Mucosa of rectum (tissue), 2 donors: Measurements from ENCODE around the gene PLXNB2.
"Not testable (repeated sequence)": the region's sequence is repeated elsewhere in the genome, so short reads cannot be mapped to it uniquely, and the experiment has no call there.

ENCODE experiments used
- H3K27ac ChIP-seq, 2 donors: one replicate each; pipeline ENCODE4 v1.7.0; 2013; ENCODE audit warnings: inconsistent platforms in 2 of 2, low read depth in 2 of 2, low read length in 2 of 2
- H3K27me3 ChIP-seq, 2 donors: one replicate each; pipeline ENCODE4 v1.7.0; 2013; ENCODE audit warnings: low read length in 2 of 2; ENCODE audit not compliant: control insufficient read depth in 2 of 2, insufficient read depth in 2 of 2
- H3K36me3 ChIP-seq, 2 donors: one replicate each; pipeline ENCODE4 v1.7.0; 2013; ENCODE audit warnings: low read length in 2 of 2; ENCODE audit not compliant: control insufficient read depth in 2 of 2, insufficient read depth in 2 of 2
- H3K4me1 ChIP-seq, 2 donors: one replicate each; pipeline ENCODE4 v1.7.0; 2013; ENCODE audit warnings: low read length in 2 of 2, mild to moderate bottlenecking in 1 of 2; ENCODE audit not compliant: control insufficient read depth in 2 of 2, insufficient read depth in 2 of 2
- H3K4me3 ChIP-seq, 2 donors: one replicate each; pipeline ENCODE4 v1.7.0; 2013; ENCODE audit warnings: low read length in 2 of 2
- H3K9ac ChIP-seq, 2 donors: one replicate each; pipeline ENCODE4 v1.7.0; 2013; ENCODE audit warnings: low read length in 2 of 2, low read depth in 1 of 2, mild to moderate bottlenecking in 1 of 2
- H3K9me3 ChIP-seq, 2 donors: one replicate each; pipeline ENCODE4 v1.7.0; 2013; ENCODE audit warnings: low read length in 2 of 2; ENCODE audit not compliant: control insufficient read depth in 2 of 2
- donor health status: healthy.
- donor health status: Normal muscosa, but diverticular disease.

PLXNB2 gene

GRCh38 chr22:50274311-50274710, 33.1 kb downstream of the PLXNB2 start:
- Histone ChIP-seq H3K9ac (no peak overlapping the region), H3K4me1 (peaks cover 12 to 19% of the 10 kb centered on the region in 2 donors), H3K4me3 (no peak overlapping the region), H3K36me3 (peaks cover 27 to 37% of the 10 kb centered on the region in 2 donors), H3K27ac (no peak overlapping the region), H3K27me3 (peaks cover 0 to 3% of the 10 kb centered on the region in 2 donors), H3K9me3 (no peaks in the 10 kb centered on the region)

- H3K9me3 ChIP-seq, H3K27me3 ChIP-seq, H3K9ac ChIP-seq, H3K4me3 ChIP-seq, H3K27ac ChIP-seq: not testable (repeated sequence)
- peaks cover 12 to 19% of the 10 kb centered on the region in 2 donors for H3K4me1 ChIP-seq
- peaks cover 25 to 31% of the 10 kb centered on the region in 2 donors for H3K36me3 ChIP-seq
Observed at GRCh38 chr22:50273781-50274180, 33.7 kb downstream of the PLXNB2 start.

- Histone ChIP-seq H3K36me3 (peaks cover 23 to 27% of the 10 kb centered on the region in 2 donors), H3K4me1 (peaks cover 12 to 19% of the 10 kb centered on the region in 2 donors)
- H3K27me3 ChIP-seq, H3K27ac ChIP-seq, H3K9ac ChIP-seq, H3K4me3 ChIP-seq, H3K9me3 ChIP-seq: not testable (repeated sequence)
Observed at GRCh38 chr22:50273352-50273751, 34.1 kb downstream of the PLXNB2 start.

- H3K4me3 ChIP-seq = no peak overlapping the region
- H3K27me3 ChIP-seq = peaks cover 0 to 6% of the 10 kb centered on the region in 2 donors
- H3K4me1 ChIP-seq = peaks cover 18 to 19% of the 10 kb centered on the region in 2 donors
- no peak overlapping the region for H3K9ac ChIP-seq
- H3K36me3 ChIP-seq = peaks cover 12 to 16% of the 10 kb centered on the region in 2 donors
- no peaks in the 10 kb centered on the region for H3K9me3 ChIP-seq
- H3K27ac ChIP-seq = no peak overlapping the region
Observed at GRCh38 chr22:50272044-50272802, 35.2 kb downstream of the PLXNB2 start.

GRCh38 chr22:50271519-50271970, 35.9 kb downstream of the PLXNB2 start:
- Histone ChIP-seq H3K27ac (no peak overlapping the region), H3K36me3 (peaks cover 10 to 13% of the 10 kb centered on the region in 2 donors), H3K4me3 (peak overlapping the region; percentile 13 to 35), H3K4me1 (peaks cover 18 to 19% of the 10 kb centered on the region in 2 donors), H3K9ac (no peak overlapping the region), H3K9me3 (no peaks in the 10 kb centered on the region), H3K27me3 (peaks cover 4 to 6% of the 10 kb centered on the region in 2 donors)

- Histone ChIP-seq H3K4me1 (peaks cover 18 to 19% of the 10 kb centered on the region in 2 donors), H3K4me3 (peak overlapping the region; percentile 35 to 60), H3K9me3 (no peaks in the 10 kb centered on the region), H3K9ac (peak overlapping the region in 1 of 2 donors; percentile 26), H3K36me3 (peaks cover 8 to 9% of the 10 kb centered on the region in 2 donors), H3K27ac (peak overlapping the region in 1 of 2 donors; percentile 9), H3K27me3 (peaks cover 4 to 6% of the 10 kb centered on the region in 2 donors)
Observed at GRCh38 chr22:50270666-50271394, 36.6 kb downstream of the PLXNB2 start.

- Histone ChIP-seq H3K36me3 (peaks cover 2 to 5% of the 10 kb centered on the region in 2 donors), H3K4me1 (peaks cover 18 to 19% of the 10 kb centered on the region in 2 donors), H3K27ac (peak within 1 kb of the TSS in 1 of 2 donors; percentile 9), H3K9ac (peak within 1 kb of the TSS in 1 of 2 donors; percentile 26), H3K4me3 (peak within 1 kb of the TSS; percentile 35 to 60), H3K27me3 (peaks cover 4 to 6% of the 10 kb centered on the region in 2 donors), H3K9me3 (no peaks in the 10 kb centered on the region)
Observed at GRCh38 chr22:50269970-50270665, 37.3 kb downstream of the PLXNB2 start, which contains the start of gene MAPK11. Gene MAPK11 (minus strand): TSS chr22:50270380. CDS start chr22:50270292, 88 bp downstream.

- H3K36me3 ChIP-seq = peaks cover 0 to 4% of the 10 kb centered on the region in 2 donors
- peak overlapping the region in 1 of 2 donors; percentile 35 for H3K4me3 ChIP-seq
- peaks cover 18 to 19% of the 10 kb centered on the region in 2 donors for H3K4me1 ChIP-seq
- no peak overlapping the region for H3K27ac ChIP-seq
- H3K27me3 ChIP-seq = peaks cover 4 to 6% of the 10 kb centered on the region in 2 donors
- H3K9ac ChIP-seq = no peak overlapping the region
- no peaks in the 10 kb centered on the region for H3K9me3 ChIP-seq
Observed at GRCh38 chr22:50269573-50269969, 37.9 kb downstream of the PLXNB2 start.

- Histone ChIP-seq H3K9ac (no peak overlapping the region), H3K4me1 (peaks cover 18 to 19% of the 10 kb centered on the region in 2 donors), H3K9me3 (no peaks in the 10 kb centered on the region), H3K4me3 (no peak overlapping the region), H3K36me3 (no peaks in the 10 kb centered on the region), H3K27me3 (peaks cover 4 to 6% of the 10 kb centered on the region in 2 donors), H3K27ac (no peak overlapping the region)
Observed at GRCh38 chr22:50268655-50269113, 38.8 kb downstream of the PLXNB2 start.
